ENCODE data around the gene GNPTAB. TPM values are rescaled to one million over a fixed set of nuclear protein-coding genes. Genes with fewer than 3 reads are reported as not detected.

Gene GNPTAB
- total and polyA plus RNA-seq, 2 of the 13 experiments (the other 11 are each of a cell fraction or from before 2014, with no cell fraction given), result 13.6 to 19.4 TPM

DNA sequence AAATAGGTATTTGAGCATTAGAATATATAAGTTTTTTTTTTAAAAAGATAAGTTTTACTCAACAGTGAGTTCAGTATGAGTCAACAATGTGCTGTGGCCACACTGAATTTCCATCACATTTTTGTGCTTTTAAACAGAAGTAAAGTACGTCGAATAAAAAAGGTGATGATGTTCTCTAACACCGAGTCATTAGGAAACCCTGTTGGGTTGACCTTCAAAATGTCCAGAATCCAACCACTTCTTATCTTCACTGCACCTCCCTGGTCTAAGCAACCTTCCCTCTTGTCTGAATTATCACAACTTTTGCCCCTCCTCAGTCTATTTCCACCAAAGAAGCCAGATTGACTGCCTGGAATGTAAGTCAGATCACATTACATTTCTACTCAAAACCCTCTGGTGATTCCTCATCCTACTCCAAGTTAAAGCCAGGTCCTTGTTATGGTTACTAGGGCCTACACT, 48.5 kb downstream of the GNPTAB start:
- BruUV-seq (replicated peaks), result no TSS peak
- H3K27me3 ChIP-seq (ENCODE audit: control insufficient read depth in 1 of 2, insufficient read depth in 2 of 2, low read length in 2 of 2), result no peaks in the 10 kb centered on the region
- no peak overlapping the region for H3K9ac ChIP-seq (ENCODE audit: insufficient read depth, low read depth, low read length)
- H3K4me3 ChIP-seq (replicated peaks in 1 of 3; ENCODE audit: insufficient read depth in 1 of 3, low read depth in 2 of 3, low read length in 3 of 3), result no peak overlapping the region
- H4K20me1 ChIP-seq (ENCODE audit: insufficient read depth, low read length), result no peaks in the 10 kb centered on the region
- WGBS (ENCODE audit: low lambda C conversion rate), result 97% methylated on average over 3 of the region's 3 CpGs
- H3K4me2 ChIP-seq (ENCODE audit: low read depth, low read length), result no peak overlapping the region
- CTCF ChIA-PET (ENCODE audit: low intra/inter-chr PET ratio, low total read pairs), result no interaction called here
- intact Hi-C loops (cut with micrococcal nuclease; ENCODE audit: unreplicated experiment) (no loop called here), in situ Hi-C loops (cut with HindIII; ENCODE audit: extremely low pct_ligation_motif_present, low pct_unique_long_range_greater_than_20kb) (no loop called here)
- H3K27ac ChIP-seq (ENCODE audit: extremely low read length, insufficient read depth, low read length), result no peak overlapping the region
- POLR2A ChIA-PET, result no interaction called here
- H3K4me1 ChIP-seq (ENCODE audit: insufficient read depth, low read length), result peaks cover 12% of the 10 kb centered on the region; the same call in 1 of the 2 replicates
- DNase-seq (ENCODE audit: low spot score), result no peak
- H3K9me3 ChIP-seq (ENCODE audit: low read length), result no peaks in the 10 kb centered on the region
- no peak for ATAC-seq
- H3K79me2 ChIP-seq (ENCODE audit: insufficient read depth, low read length), result no peaks in the 10 kb centered on the region
- no peak for FAIRE-seq
- H2AFZ ChIP-seq (ENCODE audit: low read length), result no peak overlapping the region
- H3K36me3 ChIP-seq (replicated peaks in 1 of 2; ENCODE audit: control insufficient read depth in 1 of 2, insufficient read depth in 2 of 2, low read length in 2 of 2), result peaks cover 0 to 1% of the 10 kb centered on the region in 2 experiments; a peak in 2 of 5 replicates
- TF ChIP-seq, protein P1, sequence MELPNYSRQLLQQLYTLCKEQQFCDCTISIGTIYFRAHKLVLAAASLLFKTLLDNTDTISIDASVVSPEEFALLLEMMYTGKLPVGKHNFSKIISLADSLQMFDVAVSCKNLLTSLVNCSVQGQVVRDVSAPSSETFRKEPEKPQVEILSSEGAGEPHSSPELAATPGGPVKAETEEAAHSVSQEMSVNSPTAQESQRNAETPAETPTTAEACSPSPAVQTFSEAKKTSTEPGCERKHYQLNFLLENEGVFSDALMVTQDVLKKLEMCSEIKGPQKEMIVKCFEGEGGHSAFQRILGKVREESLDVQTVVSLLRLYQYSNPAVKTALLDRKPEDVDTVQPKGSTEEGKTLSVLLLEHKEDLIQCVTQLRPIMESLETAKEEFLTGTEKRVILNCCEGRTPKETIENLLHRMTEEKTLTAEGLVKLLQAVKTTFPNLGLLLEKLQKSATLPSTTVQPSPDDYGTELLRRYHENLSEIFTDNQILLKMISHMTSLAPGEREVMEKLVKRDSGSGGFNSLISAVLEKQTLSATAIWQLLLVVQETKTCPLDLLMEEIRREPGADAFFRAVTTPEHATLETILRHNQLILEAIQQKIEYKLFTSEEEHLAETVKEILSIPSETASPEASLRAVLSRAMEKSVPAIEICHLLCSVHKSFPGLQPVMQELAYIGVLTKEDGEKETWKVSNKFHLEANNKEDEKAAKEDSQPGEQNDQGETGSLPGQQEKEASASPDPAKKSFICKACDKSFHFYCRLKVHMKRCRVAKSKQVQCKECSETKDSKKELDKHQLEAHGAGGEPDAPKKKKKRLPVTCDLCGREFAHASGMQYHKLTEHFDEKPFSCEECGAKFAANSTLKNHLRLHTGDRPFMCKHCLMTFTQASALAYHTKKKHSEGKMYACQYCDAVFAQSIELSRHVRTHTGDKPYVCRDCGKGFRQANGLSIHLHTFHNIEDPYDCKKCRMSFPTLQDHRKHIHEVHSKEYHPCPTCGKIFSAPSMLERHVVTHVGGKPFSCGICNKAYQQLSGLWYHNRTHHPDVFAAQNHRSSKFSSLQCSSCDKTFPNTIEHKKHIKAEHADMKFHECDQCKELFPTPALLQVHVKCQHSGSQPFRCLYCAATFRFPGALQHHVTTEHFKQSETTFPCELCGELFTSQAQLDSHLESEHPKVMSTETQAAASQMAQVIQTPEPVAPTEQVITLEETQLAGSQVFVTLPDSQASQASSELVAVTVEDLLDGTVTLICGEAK (IDR thresholded peaks at IDR 0.05), result no peak
- TF ChIP-seq, protein P1 (CRISPR knock-in tag; IDR thresholded peaks at IDR 0.05), result no peak
- TF ChIP-seq, protein P2, sequence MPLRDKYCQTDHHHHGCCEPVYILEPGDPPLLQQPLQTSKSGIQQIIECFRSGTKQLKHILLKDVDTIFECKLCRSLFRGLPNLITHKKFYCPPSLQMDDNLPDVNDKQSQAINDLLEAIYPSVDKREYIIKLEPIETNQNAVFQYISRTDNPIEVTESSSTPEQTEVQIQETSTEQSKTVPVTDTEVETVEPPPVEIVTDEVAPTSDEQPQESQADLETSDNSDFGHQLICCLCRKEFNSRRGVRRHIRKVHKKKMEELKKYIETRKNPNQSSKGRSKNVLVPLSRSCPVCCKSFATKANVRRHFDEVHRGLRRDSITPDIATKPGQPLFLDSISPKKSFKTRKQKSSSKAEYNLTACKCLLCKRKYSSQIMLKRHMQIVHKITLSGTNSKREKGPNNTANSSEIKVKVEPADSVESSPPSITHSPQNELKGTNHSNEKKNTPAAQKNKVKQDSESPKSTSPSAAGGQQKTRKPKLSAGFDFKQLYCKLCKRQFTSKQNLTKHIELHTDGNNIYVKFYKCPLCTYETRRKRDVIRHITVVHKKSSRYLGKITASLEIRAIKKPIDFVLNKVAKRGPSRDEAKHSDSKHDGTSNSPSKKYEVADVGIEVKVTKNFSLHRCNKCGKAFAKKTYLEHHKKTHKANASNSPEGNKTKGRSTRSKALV (CRISPR knock-in tag; IDR thresholded peaks at IDR 0.05), result no peak
- TF ChIP-seq ZNF180 (CRISPR knock-in tag; IDR thresholded peaks at IDR 0.05; ENCODE audit: borderline replicate concordance, low read depth) (no peak), CC2D1A (CRISPR knock-in tag; IDR thresholded peaks at IDR 0.05) (no peak), AKAP8 (CRISPR knock-in tag; IDR thresholded peaks at IDR 0.05) (no peak), ZNF12 (CRISPR knock-in tag; IDR thresholded peaks at IDR 0.05) (no peak), JUN (CRISPR knock-in tag; IDR thresholded peaks at IDR 0.05) (no peak), IRX3 (CRISPR knock-in tag; IDR thresholded peaks at IDR 0.05; ENCODE audit: borderline replicate concordance, low read depth) (no peak), ZNF589 (CRISPR knock-in tag; conservative IDR thresholded peaks at IDR 0.05) (no peak)
- TF ChIP-seq, protein P3, sequence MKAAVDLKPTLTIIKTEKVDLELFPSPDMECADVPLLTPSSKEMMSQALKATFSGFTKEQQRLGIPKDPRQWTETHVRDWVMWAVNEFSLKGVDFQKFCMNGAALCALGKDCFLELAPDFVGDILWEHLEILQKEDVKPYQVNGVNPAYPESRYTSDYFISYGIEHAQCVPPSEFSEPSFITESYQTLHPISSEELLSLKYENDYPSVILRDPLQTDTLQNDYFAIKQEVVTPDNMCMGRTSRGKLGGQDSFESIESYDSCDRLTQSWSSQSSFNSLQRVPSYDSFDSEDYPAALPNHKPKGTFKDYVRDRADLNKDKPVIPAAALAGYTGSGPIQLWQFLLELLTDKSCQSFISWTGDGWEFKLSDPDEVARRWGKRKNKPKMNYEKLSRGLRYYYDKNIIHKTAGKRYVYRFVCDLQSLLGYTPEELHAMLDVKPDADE (CRISPR knock-in tag; IDR thresholded peaks at IDR 0.05), result no peak
